ENCODE measurements around the gene PNLIPRP1.

DNA sequence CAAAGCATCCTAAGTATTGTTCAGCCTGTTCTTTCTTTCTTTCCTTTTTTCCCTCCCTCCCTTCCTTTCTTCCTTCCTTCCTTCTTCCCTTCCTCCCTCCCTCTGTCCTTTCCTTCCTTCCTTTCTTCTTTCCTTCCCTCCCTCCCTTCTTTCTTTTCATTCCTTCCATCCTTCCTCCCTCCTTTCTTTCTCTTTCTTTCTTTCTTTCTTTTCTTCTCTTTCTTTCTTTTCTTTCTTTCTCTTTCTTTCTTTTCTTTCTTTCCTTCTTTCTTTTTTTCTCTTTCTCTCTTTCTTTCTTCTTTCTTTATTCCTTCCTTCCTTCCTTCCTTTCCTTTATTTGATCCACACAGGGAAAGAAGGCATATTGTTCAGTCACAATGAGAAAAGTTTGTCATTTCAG is 23.8 kb upstream of the PNLIPRP1 start:
- TF ChIP-seq E2F4 (IDR thresholded peaks at IDR 0.05; ENCODE audit: low read depth, low read length), result no peak
- no peak for TF ChIP-seq CHD1 (IDR thresholded peaks at IDR 0.05; ENCODE audit: low read depth, low read length)
- TF ChIP-seq MXI1 (IDR thresholded peaks at IDR 0.05; ENCODE audit: low read depth, low read length), result no peak
